ENCODE data around the gene SDHA.
"Not testable (repeated sequence)": the region's sequence is repeated elsewhere in the genome, so short reads cannot be mapped to it uniquely, and the experiment has no call there.

SDHA gene

DNA sequence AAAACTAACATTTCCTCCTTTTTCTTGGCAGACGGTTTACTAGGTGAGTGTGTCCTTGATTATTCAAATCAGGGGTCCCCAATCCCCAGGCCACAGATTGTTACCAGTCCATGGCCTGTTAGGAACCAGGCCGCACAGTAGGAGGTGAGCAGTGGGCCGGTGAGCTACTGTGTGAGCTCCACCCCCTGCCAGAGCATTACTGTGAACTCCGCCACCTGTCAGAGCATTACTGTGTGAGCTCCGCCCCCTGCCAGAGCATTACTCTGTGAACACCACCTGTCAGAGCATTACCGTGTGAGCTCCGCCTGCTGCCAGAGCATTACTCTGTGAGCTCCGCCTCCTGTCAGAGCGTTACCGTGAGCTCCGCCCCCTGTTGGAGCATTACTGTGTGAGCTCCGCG is 39.0 kb downstream of the SDHA start:
- no peak for DNase-seq (ENCODE audit: low read depth in 2 of 2)

- DNase-seq (ENCODE audit: low read depth in 2 of 2): not testable (repeated sequence)
Observed at GRCh38 chr5:263275-263974, 45.3 kb downstream of the SDHA start.

DNA sequence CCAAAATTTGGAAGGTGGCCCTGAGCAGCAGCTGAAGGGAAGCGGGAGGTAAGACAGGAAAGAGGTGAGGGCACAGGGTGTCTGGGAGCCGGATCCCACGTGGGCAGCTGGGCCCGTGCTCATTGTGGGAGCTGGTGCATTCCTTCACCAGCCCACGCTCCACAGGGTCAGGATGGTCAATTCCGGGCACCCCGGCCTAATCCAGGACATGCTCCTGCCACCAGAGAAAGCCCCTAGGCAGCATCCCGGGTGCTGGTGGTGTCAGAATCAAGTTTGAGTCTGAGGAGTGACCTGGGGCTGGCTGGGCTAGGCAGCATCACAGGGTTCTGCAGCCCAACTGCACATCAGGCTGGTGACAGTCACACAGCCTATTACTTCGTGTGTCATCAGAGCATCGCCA is 46.2 kb downstream of the SDHA start:
- DNase-seq (ENCODE audit: low read depth in 2 of 2): no peak

DNA sequence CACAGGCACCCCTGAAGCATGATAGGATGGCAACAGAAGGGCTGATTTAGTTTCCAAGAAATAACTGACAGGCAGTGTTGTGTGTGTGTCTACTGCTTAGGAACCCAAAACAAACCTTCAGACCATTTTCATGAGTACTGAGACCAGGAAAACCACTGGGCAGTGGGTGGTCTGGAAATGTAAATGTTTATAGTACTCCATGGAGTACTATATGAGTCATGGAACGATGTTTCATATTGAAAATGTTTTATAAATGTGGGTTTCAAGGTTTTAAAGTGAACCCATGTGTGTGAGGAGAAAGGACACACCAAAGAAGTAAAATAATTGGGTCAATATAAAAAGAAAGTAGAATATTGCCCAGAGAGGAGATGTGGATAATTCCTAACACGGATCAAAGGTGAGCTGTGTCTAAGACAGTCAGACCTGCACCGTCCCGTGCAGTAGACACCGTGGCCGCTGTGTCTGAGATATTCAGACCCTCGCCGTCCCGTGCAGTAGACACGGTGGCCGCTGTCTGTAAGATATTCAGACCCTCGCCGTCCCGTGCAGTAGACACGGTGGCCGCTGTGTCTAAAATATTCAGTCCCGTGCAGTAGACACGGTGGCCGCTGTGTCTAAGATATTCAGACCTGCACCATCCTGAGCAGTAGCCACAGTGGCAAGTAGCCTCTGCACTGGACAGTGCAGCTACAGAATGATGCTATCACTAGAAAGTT is 48.3 kb downstream of the SDHA start:
- not testable (repeated sequence) for DNase-seq (ENCODE audit: low read depth in 2 of 2)

GRCh38 chr5:267716-268115 is 49.6 kb downstream of the SDHA start:
- no peak for DNase-seq (ENCODE audit: low read depth in 2 of 2)

DNA sequence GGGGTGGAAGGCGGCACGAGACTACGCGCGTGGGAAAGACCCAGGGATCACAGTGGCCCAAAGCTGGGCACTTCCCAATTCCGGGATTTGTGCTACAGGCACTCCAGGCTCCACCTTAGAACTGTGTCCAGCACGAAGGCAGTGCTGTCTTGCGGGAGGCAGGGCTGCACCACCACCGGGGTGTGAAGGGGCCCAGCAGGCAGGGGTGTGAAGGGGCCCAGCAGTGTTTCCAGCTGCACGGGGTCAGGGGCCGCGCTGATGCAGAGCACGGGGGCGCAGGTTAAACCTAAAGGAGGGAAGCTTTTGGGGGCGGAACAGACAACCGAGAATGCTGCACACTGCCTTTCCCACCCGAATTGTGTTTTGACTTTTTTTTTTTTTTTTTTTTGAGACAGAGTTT is 52.2 kb downstream of the SDHA start:
- DNase-seq (ENCODE audit: low read depth in 2 of 2): no peak

DNA sequence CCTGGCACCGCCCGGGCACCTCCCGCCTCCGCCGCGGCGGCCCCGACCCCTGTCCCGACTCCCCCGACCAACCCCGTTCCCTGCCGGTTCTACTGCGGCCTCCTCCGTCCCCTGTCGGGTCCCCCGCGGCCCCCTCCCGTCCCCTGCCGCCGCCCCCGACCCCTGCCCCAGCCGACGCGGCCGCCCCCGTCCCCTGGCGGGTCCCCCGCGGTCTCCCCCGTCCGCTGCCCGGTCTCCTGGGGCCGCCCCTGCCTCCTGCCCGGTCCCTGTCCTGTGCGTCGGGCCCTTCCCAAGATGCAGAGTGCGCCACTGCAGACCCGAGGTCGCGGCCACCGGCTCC is 53.7 kb downstream of the SDHA start:
- not testable (repeated sequence) for DNase-seq (ENCODE audit: low read depth in 2 of 2)

GRCh38 chr5:273091-273490 is 55.0 kb downstream of the SDHA start:
- not testable (repeated sequence) for DNase-seq (ENCODE audit: low read depth in 2 of 2)

- not testable (repeated sequence) for DNase-seq (ENCODE audit: low read depth in 2 of 2)
Observed at GRCh38 chr5:273491-273890, 55.4 kb downstream of the SDHA start.

DNA sequence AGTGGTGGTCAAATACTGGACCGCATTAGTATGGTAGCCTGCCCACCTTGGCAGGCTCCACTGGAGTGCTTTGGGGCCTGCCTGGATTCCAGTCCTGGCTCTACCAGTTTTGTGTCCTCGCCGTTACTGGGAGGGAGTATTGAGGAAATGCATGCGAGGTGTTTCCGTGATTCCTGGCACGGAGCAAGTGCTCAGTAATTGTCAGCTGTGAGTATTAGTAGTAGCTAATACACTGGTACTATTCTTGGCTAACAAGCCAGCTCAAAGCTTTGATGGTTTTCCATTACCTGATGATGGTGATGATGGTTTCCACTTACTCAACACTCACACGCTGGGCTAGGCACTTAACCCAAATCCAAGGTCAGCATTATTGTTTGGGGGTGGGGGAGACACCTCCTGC is 56.2 kb downstream of the SDHA start:
- DNase-seq (ENCODE audit: low read depth in 2 of 2): not testable (repeated sequence)

GRCh38 chr5:278646-279045 is 60.5 kb downstream of the SDHA start:
- no peak for DNase-seq (ENCODE audit: low read depth in 2 of 2)

DNA sequence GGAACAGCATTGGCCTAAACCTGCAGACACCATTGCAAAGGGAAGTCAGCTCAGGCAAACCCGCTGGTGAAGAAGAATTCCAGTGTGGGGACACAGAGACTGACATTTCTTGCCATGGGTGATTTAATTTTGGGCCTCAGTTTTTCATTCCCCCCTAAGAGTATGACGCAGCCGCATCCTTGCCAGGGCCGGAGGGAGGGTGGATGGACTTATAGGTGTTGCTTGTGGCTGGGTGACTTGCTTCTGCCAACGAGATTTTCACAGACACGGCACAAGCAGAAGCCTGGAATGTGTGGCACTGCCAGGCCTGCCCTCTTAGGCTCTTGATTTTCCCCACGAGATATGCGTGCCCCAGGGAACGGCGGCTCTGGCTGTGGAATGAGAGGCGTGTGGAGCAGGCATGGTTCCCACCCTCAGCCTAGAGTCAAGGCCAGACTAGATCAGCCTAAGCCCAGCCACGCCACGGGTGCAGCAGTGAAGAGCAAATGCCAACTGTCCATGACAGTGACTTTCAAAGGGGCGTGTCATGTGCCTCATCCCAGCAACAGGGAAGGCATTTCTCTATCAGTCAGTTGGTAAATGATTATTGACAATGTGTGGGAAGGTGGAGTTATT is 61.0 kb downstream of the SDHA start:
- not testable (repeated sequence) for DNase-seq (ENCODE audit: low read depth in 2 of 2)

DNA sequence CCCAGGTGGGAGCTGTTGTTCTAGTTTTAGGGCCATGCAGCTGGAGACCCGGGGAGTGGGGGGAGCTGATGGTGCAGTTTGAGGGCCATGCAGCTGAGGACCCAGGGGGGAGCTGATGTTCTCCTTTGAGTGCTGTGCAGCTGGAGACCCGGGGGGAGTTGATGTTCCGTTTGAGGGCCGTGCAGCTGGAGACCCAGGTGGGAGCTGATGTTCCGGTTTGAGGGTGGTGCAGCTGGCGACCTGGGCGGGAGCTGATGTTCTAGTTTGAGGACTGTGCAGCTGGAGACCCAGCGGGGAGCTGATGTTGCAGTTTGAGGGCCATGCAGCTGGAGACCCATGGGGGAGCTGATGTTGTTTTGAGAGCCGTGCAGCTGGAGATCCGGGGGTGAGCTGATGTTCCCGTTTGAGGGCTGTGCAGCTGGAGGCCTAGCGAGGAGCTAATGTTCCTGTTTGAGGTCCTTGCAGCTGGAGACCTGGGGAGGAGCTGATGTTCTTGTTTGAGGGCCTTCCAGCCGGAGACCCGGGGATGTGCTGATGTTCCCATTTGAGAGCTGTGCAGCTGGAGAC is 68.0 kb downstream of the SDHA start:
- DNase-seq (ENCODE audit: low read depth in 2 of 2): no peak

GRCh38 chr5:290200-290599 is 72.1 kb downstream of the SDHA start:
- not testable (repeated sequence) for DNase-seq (ENCODE audit: low read depth in 2 of 2)

DNA sequence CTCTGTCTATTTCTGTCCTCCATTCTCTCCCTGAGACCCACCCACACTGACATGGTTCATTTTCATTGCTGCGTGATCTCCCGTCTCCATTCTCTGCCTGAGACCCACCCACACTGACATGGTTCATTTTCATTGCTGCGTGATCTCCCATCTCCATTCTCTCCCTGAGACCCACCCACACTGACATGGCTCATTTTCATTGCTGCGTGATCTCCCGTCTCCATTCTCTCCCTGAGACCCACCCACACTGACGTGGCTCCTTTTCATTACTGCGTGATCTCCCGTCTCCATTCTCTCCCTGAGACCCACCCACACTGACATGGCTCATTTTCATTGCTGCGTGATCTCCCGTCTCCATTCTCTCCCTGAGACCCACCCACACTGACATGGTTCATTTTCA is 73.2 kb downstream of the SDHA start:
- DNase-seq (ENCODE audit: low read depth in 2 of 2): not testable (repeated sequence)

DNA sequence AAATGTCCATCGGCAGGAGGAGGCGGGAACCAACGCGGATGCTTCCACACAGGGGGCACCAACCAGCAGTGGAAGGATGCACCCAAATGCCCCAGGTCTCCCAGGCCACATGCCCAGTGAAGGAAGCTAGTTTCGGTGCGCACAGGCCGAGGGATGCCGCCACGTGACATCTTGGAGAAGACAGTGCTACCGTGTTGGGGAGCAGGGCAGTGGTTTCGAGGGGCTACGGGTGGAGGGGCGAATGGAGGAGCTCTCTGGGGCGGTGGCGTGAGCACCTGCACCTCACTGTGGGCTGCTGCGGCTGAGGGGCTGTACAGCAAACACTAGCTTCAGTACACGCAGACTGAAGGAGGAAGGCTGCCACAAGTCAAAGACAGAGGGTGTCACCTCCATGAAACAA is 76.7 kb downstream of the SDHA start:
- DNase-seq (ENCODE audit: low read depth in 2 of 2): not testable (repeated sequence)

DNA sequence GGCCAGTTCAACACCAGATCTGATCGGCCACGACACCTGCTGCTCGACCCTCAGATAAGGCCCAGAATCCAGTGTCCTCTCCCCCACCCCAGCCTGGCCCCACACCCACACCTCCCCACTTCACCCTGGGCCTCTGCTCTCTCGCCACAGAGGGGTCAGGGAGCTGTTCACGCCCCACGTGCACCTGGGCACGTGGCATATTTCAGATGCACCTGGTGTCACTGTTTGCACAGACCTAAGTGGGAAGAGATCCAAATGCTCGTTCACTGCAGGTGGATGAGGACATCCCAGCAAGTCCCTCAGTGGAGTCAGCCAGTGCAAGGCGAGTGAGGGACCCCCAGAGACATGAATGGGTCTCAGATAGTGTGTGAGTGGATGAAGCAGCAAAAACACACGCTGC is 78.1 kb downstream of the SDHA start:
- not testable (repeated sequence) for DNase-seq (ENCODE audit: low read depth in 2 of 2)

GRCh38 chr5:296954-297353 is 78.8 kb downstream of the SDHA start:
- not testable (repeated sequence) for DNase-seq (ENCODE audit: low read depth in 2 of 2)

GRCh38 chr5:297448-297847 is 79.3 kb downstream of the SDHA start:
- not testable (repeated sequence) for DNase-seq (ENCODE audit: low read depth in 2 of 2)

GRCh38 chr5:297991-298736 is 80.0 kb downstream of the SDHA start:
- DNase-seq (ENCODE audit: low read depth in 2 of 2): not testable (repeated sequence)

- DNase-seq (ENCODE audit: low read depth in 2 of 2): no peak
Observed at GRCh38 chr5:298737-299125, 80.6 kb downstream of the SDHA start.

DNA sequence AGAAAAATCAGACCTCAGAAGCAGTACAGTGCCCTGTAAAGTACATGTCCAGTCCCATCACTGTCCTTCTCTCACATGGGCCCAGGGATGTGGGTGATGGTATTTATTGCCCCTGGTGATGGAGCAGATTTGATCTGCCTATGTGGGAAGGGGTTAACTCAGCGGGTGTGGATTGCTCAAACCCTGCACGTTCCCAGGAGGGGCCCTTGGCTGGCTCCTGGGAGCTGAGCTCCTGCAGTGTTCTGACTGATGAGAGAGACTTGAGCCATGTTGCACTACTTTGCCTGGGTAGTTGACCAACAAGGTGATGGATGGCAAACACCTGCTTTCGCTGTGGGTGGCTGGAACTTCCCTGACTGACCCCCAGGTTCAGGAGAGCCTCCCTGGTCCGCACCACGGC is 81.8 kb downstream of the SDHA start:
- DNase-seq (ENCODE audit: low read depth in 2 of 2): not testable (repeated sequence)

Measured in stimulated activated CD8-positive, alpha-beta memory T cell treated with anti-CD3 and anti-CD28 coated beads, Interleukin-2, amount 100 ng/mL, for 48 hours (primary cell).